ENCODE data around the gene GPSM1. TPM values are rescaled to one million over a fixed set of nuclear protein-coding genes. Genes with fewer than 3 reads are reported as not detected.

GPSM1 gene
- total RNA-seq, 1 donor: 48.5 TPM

DNA sequence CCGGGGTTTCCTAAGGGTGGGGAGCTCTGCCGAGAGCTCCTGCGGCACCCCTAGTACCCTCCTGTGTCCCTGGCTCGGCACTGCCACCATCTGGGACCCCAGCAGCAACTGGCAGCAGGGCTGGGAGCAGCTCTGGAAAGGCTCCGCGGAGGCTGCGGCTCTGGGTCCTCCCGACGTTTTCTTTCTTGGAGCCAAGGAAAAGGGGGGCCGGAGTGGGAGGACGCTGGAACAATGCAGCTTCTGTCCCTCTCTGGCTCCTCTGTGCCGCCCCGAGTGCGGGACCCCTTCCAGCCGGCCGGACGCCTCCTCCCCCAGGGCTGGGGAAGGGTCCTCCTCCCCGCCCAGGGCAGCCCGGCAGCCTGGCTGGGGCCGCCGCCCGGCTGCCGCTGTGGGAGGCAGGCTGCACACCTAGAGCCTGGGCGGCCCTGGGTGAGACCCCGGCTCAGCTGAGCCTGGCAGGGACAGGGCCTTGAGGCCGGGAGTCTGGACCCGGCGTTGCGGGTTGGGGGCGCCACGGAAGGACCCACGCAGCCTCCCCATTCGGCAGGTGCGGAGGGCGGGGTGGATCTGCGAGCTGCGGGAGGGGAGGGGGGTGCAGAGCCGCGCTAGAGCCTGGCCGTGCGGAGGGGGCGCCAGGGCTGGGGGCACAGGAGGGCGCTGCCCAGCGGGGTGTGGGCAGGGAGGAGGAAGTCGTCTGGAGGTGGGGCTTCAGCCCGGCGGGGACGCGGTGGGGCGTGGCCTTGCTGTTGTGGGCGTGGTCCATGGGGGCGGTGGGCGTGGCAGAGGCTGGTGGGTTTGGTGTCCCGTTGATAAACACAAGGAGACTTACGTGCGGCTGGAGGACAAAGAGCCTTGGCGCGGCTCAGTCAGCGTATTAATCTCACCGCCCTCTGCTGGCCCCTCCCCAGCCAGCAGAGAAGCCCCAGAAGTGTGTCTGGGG lies 15.1 kb downstream of the GPSM1 start:
- DNase-seq (ENCODE audit: low read depth): peak; percentile 44
- H3K4me3 ChIP-seq (ENCODE audit: low read depth, low read length): no peak overlapping the region
- TF ChIP-seq, protein P1, sequence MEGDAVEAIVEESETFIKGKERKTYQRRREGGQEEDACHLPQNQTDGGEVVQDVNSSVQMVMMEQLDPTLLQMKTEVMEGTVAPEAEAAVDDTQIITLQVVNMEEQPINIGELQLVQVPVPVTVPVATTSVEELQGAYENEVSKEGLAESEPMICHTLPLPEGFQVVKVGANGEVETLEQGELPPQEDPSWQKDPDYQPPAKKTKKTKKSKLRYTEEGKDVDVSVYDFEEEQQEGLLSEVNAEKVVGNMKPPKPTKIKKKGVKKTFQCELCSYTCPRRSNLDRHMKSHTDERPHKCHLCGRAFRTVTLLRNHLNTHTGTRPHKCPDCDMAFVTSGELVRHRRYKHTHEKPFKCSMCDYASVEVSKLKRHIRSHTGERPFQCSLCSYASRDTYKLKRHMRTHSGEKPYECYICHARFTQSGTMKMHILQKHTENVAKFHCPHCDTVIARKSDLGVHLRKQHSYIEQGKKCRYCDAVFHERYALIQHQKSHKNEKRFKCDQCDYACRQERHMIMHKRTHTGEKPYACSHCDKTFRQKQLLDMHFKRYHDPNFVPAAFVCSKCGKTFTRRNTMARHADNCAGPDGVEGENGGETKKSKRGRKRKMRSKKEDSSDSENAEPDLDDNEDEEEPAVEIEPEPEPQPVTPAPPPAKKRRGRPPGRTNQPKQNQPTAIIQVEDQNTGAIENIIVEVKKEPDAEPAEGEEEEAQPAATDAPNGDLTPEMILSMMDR (IDR thresholded peaks at IDR 0.05; ENCODE audit: insufficient read depth, low read length): no peak

DNA sequence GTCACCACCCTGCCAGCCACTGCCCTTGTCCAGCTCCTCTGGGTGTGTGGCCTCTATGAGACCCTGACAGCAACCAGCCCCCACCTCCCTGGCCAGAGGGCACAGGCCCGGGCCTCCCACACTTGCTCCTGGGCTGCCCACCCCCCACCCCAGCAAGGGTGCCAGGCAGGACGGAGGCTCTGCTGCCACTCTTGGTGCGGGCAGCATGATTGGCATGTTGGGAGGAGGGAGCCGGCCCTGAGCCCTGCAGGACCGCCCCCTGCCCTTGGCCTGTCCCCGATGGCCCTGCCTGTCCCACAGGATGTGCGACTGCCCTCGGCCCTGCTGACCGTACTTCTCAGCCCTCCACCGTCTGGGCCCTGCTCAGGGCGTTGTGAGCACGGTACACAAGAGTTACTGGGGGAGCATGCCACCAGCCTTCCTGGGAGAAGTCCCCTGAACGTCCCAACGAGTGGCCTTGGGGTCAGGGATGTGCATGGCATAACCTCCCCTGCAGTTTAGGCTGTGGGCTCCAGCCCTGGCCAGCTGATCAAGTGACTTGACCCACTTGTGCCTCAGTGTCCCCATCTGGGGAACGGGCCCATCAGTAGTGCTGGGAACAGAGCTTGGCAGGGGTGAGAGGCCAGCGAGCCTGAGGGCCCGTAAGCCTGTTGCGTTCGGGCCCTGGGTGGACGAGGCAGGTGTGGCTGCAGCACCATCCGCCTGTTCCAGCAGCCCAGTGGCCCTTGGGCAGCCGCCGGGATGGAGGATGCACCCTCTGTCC lies 16.0 kb downstream of the GPSM1 start:
- TF ChIP-seq, protein P1 (IDR thresholded peaks at IDR 0.05; ENCODE audit: insufficient read depth, low read length): no peak
- no peak overlapping the region for H3K4me3 ChIP-seq (ENCODE audit: low read depth, low read length)
- no peak for DNase-seq (ENCODE audit: low read depth)

DNA sequence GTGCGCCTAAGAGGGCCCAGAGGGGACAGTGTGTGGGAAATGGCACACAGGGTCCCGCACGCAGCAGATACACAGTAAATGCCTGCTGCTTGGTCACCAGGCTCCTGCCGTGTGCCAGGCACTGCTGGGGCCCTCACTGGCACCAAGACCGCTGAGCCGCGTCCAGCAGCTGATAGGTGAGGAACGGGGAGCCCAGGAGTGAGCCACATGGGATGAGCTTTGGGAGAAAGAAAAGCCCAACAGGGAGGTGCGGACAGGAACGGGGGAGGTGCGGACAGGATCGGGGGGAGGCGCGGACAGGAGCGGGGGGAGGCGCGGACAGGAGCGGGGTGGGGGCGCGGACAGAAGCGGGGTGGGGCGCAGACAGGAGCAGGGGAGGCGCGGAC lies 16.5 kb downstream of the GPSM1 start:
- TF ChIP-seq, protein P1 (IDR thresholded peaks at IDR 0.05; ENCODE audit: insufficient read depth, low read length): no peak
- no peak for DNase-seq (ENCODE audit: low read depth)
- H3K4me3 ChIP-seq (ENCODE audit: low read depth, low read length): no peak overlapping the region

DNA sequence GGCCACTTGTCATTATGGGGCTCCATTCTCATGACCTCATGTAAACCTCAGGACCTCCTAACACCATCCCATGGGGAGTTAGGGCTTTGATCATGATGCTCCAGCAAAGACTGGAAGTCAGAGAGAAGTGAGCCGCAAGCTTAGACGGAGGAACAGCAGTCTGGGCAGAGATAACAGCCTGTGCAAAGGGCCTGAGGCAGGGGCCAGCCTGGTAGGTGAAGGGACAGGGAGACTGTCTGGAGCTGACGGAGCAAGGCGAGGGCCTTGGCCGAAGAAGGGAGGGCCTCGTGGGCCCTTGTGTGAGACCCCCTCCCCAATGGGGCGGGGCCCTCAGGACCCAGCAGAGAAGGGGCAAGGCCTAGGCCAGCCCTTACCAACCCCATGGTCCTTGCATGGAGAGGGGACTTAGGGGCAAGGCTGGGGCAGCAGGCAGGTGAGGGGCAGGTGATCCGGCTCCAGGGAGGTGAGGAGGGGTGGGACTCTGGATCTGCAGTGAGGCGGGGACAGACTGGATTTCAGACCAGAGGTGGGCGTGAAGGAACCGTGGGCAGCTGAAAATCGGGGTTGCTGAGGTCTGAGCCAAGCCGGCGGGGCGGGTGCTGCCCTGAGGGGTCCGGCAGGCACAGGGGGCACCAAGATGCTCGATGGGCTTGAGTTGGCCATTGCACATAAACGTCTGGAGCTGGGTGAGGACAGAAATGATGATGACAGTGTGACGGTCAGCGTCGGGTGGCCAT lies 17.4 kb downstream of the GPSM1 start:
- H3K4me3 ChIP-seq (ENCODE audit: low read depth, low read length): no peak overlapping the region
- DNase-seq (ENCODE audit: low read depth): no peak
- TF ChIP-seq, protein P1 (IDR thresholded peaks at IDR 0.05; ENCODE audit: insufficient read depth, low read length): no peak

DNA sequence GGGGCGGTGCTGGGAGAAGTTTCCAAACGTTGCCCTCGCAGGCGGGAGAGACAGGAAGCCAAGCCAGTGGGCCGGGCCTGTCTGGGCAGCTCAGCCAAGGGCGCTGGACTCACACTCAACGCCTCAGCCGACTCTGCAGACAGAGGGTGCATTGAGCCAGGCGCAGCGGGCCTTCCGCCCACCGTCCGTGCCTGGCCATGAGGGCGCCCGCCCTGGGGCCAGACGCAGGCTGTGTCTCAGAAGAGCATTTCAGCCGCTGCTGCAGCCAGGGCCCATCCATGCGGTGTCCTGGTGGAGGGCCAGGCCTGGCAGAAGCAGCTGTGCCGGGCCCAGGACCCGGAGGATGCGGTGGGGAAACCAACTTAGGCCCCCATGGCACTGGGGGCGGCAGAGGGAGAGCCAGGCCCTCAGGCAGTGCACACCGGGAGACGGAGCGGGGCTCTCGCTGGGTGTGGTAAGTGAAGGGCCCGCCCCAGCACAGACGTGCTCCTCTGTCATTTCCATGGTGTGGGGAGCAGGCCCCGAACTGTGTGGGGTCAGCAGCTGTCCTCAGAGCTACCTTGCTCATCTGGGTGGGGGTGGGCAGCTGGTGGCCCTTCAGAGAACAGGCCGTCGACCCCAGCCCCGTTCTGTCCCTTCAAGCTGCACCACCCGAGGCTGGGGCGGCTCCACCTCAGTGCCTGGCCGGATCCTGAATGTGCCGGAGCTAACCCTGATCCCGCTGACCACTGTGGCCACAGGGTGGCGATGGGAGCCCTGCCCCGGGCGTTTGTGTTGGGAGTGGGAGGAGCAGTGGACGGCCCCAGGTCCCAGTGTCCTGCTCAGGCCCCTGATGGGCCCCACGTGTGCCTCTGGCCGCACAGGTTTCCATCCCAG lies 18.2 kb downstream of the GPSM1 start:
- H3K4me3 ChIP-seq (ENCODE audit: low read depth, low read length): no peak overlapping the region
- DNase-seq (ENCODE audit: low read depth): peak; percentile 62
- TF ChIP-seq, protein P1 (IDR thresholded peaks at IDR 0.05; ENCODE audit: insufficient read depth, low read length): peak; percentile 74

DNA sequence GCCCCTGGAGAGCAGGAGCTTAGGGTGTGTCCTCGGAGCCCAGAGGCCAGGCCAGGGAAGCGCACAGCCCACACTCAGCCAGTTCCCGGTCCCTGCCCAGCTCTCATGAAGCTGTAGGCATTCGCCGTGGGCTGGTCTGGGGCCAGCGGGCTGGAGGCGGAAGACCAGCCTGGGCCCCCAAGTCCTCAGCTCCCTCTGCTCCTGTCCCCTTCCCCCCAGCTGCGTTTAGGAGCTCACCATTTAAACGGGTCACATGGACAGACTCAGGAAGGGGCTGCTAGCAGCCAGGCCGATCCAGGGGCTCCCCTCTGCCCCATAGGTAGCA lies 18.8 kb downstream of the GPSM1 start:
- no peak for DNase-seq (ENCODE audit: low read depth)
- TF ChIP-seq, protein P1 (IDR thresholded peaks at IDR 0.05; ENCODE audit: insufficient read depth, low read length): no peak
- H3K4me3 ChIP-seq (ENCODE audit: low read depth, low read length): no peak overlapping the region
